HG03196 (cell line): Measurements from ENCODE around the gene DEXI.

ENCODE experiments used
- ATAC-seq: cut with Tn5 transposase; IDR thresholded peaks from one replicate; pipeline ENCODE4 v1.9.1; 2021; ENCODE audit not compliant: unreplicated experiment

Gene DEXI

GRCh38 chr16:10895053-10895946 lies 47.0 kb downstream of the DEXI start:
- ATAC-seq, result no peak

GRCh38 chr16:10892782-10893318 lies 49.4 kb downstream of the DEXI start:
- ATAC-seq, result no peak

GRCh38 chr16:10889855-10890254 lies 52.4 kb downstream of the DEXI start:
- no peak for ATAC-seq

GRCh38 chr16:10888320-10888937 lies 53.8 kb downstream of the DEXI start:
- no peak for ATAC-seq

- no peak for ATAC-seq
Observed at GRCh38 chr16:10885246-10885645, 57.0 kb downstream of the DEXI start.

- ATAC-seq, result no peak
Observed at GRCh38 chr16:10883004-10883403, 59.3 kb downstream of the DEXI start.

- no peak for ATAC-seq
Observed at GRCh38 chr16:10881479-10882030, 60.7 kb downstream of the DEXI start.

- ATAC-seq, result no peak
Observed at GRCh38 chr16:10880594-10881452, 61.4 kb downstream of the DEXI start.

- ATAC-seq, result no peak
Observed at GRCh38 chr16:10879681-10880589, 62.3 kb downstream of the DEXI start.
